HepG2 (cell line): ENCODE results near the gene AKAP1. TPM values are rescaled to one million over a fixed set of nuclear protein-coding genes. Genes with fewer than 3 reads are reported as not detected.

Source experiments
- CEBPG ChIP-seq: IDR thresholded peaks from 2 replicates; pipeline ENCODE4 v1.6.1; 2016
- CENPT ChIP-seq: sonication (generic); formaldehyde crosslinking; IDR thresholded peaks from 2 replicates; pipeline ENCODE4 v1.8.0; 2022; ENCODE audit warnings: low read depth, mild to moderate bottlenecking, moderate library complexity, missing genetic modification reagents
- ETV6 ChIP-seq: sonication (generic); formaldehyde crosslinking; conservative IDR thresholded peaks from 2 replicates; pipeline ENCODE4 v1.4.0; 2020; ENCODE audit warnings: missing genetic modification reagents
- KDM6A ChIP-seq: IDR thresholded peaks from 2 replicates; pipeline ENCODE4 v1.6.1; 2016; ENCODE audit warnings: low read depth
- MXI1 ChIP-seq: IDR thresholded peaks from 3 replicates; pipeline ENCODE4 v1.6.1; 2012; ENCODE audit warnings: low read depth, low read length, inconsistent platforms, borderline replicate concordance
- PAWR ChIP-seq: sonication (generic); formaldehyde crosslinking; IDR thresholded peaks from 2 replicates; pipeline ENCODE4 v1.4.0; 2020; ENCODE audit warnings: missing genetic modification reagents, mild to moderate bottlenecking, borderline replicate concordance
- PHF20 ChIP-seq: sonication (generic); formaldehyde crosslinking; IDR thresholded peaks from 2 replicates; pipeline ENCODE4 v1.5.0; 2020; ENCODE audit warnings: mild to moderate bottlenecking, missing genetic modification reagents
- RARA ChIP-seq: IDR thresholded peaks from 2 replicates; pipeline ENCODE4 v1.6.1; 2016; ENCODE audit warnings: missing genetic modification reagents, missing compliant biosample characterization
- RCOR2 ChIP-seq: IDR thresholded peaks from 2 replicates; pipeline ENCODE4 v1.6.1; 2016; ENCODE audit warnings: missing biosample characterization, missing genetic modification reagents
- SNRNP70 ChIP-seq: fragments of 200-400 bp; formaldehyde crosslinking; IDR thresholded peaks from 2 replicates; pipeline ENCODE4 v1.6.1; 2017; ENCODE audit warnings: mild to moderate bottlenecking, low read depth, low read length, moderate library complexity
- SOX13 ChIP-seq, 3 experiments: fragments of 450-650 bp in 1 of 3; sonication (generic) in 1 of 3; formaldehyde crosslinking in 1 of 3; IDR thresholded peaks in 2 of 3; conservative IDR thresholded peaks in 1 of 3; 2 replicates each; pipeline versions ENCODE4 v1.5.0 to v1.6.1; 2016 to 2020; ENCODE audit warnings: antibody characterized with exemption in 1 of 3, mild to moderate bottlenecking in 1 of 3, missing compliant biosample characterization in 1 of 3, missing genetic modification reagents in 1 of 3, moderate library complexity in 1 of 3
- U2AF2 ChIP-seq: fragments of 200-400 bp; formaldehyde crosslinking; IDR thresholded peaks from 2 replicates; pipeline ENCODE4 v1.6.1; 2017; ENCODE audit warnings: low read depth, mild to moderate bottlenecking, low read length
- YY1 ChIP-seq: IDR thresholded peaks from 2 replicates; pipeline ENCODE4 v1.6.1; 2011; ENCODE audit warnings: low read length, low read depth, moderate library complexity, mild to moderate bottlenecking; ENCODE audit not compliant: insufficient read depth, insufficient replicate concordance
- ZBTB7A ChIP-seq: sonication (generic); formaldehyde crosslinking; IDR thresholded peaks from 2 replicates; pipeline ENCODE4 v1.8.0; 2022; ENCODE audit warnings: mild to moderate bottlenecking, missing genetic modification reagents
- ZKSCAN5 ChIP-seq: sonication (generic); formaldehyde crosslinking; IDR thresholded peaks from 2 replicates; pipeline ENCODE4 v1.5.1; 2020; ENCODE audit warnings: mild to moderate bottlenecking, missing genetic modification reagents
- ZNF207 ChIP-seq: fragments of 450-650 bp; IDR thresholded peaks from 2 replicates; pipeline ENCODE4 v1.6.1; 2016; ENCODE audit warnings: antibody characterized with exemption, borderline replicate concordance
- ZNF230 ChIP-seq: sonication (generic); formaldehyde crosslinking; IDR thresholded peaks from 2 replicates; pipeline ENCODE4 v1.4.0; 2020; ENCODE audit warnings: mild to moderate bottlenecking, missing genetic modification reagents
- ZNF432 ChIP-seq: sonication (generic); formaldehyde crosslinking; IDR thresholded peaks from 2 replicates; pipeline ENCODE4 v1.5.0; 2020; ENCODE audit warnings: missing genetic modification reagents, mild to moderate bottlenecking, borderline replicate concordance
- ZNF678 ChIP-seq: sonication (generic); formaldehyde crosslinking; IDR thresholded peaks from 2 replicates; pipeline ENCODE4 v1.4.0; 2020; ENCODE audit warnings: mild to moderate bottlenecking, missing genetic modification reagents
- ZNF780A ChIP-seq: sonication (generic); formaldehyde crosslinking; IDR thresholded peaks from 2 replicates; pipeline ENCODE4 v1.8.0; 2022; ENCODE audit warnings: mild to moderate bottlenecking, missing genetic modification reagents, moderate library complexity
- polyA plus RNA-seq, 8 experiments: library from polyadenylated mRNA; depleted of rRNA in 3 of 8; stranded (reverse) in 7 of 8; unstranded in 1 of 8; fragments of >200 nt; fragmentation: Illumina TruSeq in 4 of 8; extraction: Trizol in 4 of 8; gene quantifications; 2 replicates each; pipeline versions ENCODE4 v1.2.1 to v1.2.3, GENCODE V29; 2011 to 2016; ENCODE audit warnings: low read depth in 4 of 8, missing spikeins in 1 of 8, mixed read lengths in 1 of 8; ENCODE audit not compliant: insufficient read depth in 1 of 8
- total RNA-seq, 5 experiments: library from RNA; depleted of rRNA; stranded (reverse); fragments of >200 nt; fragmentation: Illumina TruSeq; extraction: Trizol; gene quantifications; 2 replicates each; pipeline ENCODE4 v1.2.3, GENCODE V29; 2016; ENCODE audit warnings: low read depth in 1 of 5
- TF ChIP-seq, protein P1 (sequence below): sonication (generic); formaldehyde crosslinking; IDR thresholded peaks from 2 replicates; pipeline ENCODE4 v1.4.0; 2020; ENCODE audit warnings: mild to moderate bottlenecking, missing genetic modification reagents
- TF ChIP-seq, protein P2 (sequence below): sonication (generic); formaldehyde crosslinking; IDR thresholded peaks from 2 replicates; pipeline ENCODE4 v1.8.1; 2023; ENCODE audit warnings: mild to moderate bottlenecking, inconsistent platforms, moderate library complexity, missing genetic modification reagents, borderline replicate concordance
- TF ChIP-seq, protein P3 (sequence below): sonication (generic); formaldehyde crosslinking; conservative IDR thresholded peaks from 2 replicates; pipeline ENCODE4 v1.4.0; 2020; ENCODE audit warnings: missing genetic modification reagents
- TF ChIP-seq, protein P4 (sequence below): sonication (generic); formaldehyde crosslinking; IDR thresholded peaks from 2 replicates; pipeline ENCODE4 v1.4.0; 2020; ENCODE audit warnings: missing genetic modification reagents, mild to moderate bottlenecking, borderline replicate concordance

The AKAP1 gene
- total and polyA plus RNA-seq, 2 of the 13 experiments (the other 11 are each of a cell fraction or from before 2014, with no cell fraction given) = 101 to 131 TPM

DNA sequence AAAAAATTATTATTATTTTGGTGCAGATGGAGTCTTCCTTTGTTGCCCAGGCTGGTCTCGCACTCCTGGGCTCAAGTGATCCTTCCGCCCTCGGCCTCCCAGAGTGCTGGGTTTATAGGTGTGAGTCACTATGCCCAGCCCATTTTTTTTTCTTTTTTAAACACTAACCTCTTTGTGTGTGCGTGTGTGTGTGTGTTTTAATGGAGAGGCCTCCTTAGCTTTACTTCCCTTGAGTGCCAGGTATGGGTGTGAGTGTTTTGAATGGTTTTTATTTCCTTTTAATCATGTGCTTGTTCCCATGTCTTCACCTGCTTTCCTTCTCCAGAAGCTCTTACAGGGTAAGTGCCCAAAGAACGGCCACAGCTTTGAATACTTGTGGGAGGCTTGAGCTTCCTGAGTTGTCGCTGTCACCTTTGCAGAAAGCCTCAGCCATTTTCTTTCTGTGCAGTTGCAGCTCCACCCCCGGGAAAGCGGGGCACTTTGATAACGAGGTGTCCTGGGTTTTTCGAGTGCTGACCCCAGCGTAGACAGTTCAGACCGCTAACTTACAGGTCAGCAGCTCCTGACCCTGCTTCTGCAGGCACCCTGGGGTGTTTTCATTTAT is 22.6 kb downstream of the AKAP1 start (continued):
- TF ChIP-seq, protein P1, sequence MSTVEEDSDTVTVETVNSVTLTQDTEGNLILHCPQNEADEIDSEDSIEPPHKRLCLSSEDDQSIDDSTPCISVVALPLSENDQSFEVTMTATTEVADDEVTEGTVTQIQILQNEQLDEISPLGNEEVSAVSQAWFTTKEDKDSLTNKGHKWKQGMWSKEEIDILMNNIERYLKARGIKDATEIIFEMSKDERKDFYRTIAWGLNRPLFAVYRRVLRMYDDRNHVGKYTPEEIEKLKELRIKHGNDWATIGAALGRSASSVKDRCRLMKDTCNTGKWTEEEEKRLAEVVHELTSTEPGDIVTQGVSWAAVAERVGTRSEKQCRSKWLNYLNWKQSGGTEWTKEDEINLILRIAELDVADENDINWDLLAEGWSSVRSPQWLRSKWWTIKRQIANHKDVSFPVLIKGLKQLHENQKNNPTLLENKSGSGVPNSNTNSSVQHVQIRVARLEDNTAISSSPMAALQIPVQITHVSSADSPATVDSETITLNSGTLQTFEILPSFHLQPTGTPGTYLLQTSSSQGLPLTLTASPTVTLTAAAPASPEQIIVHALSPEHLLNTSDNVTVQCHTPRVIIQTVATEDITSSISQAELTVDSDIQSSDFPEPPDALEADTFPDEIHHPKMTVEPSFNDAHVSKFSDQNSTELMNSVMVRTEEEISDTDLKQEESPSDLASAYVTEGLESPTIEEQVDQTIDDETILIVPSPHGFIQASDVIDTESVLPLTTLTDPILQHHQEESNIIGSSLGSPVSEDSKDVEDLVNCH = no peak
- TF ChIP-seq ZBTB7A (no peak), RARA (CRISPR knock-in tag) (peak; percentile 52), CENPT (CRISPR knock-in tag) (no peak), YY1 (no peak), ZNF432 (CRISPR knock-in tag) (no peak), SOX13 (IDR thresholded peaks at IDR 0.05) (no peak), SOX13 (CRISPR knock-in tag; conservative IDR thresholded peaks at IDR 0.05 in 1 of 2, IDR thresholded peaks at IDR 0.05 in 1 of 2) (no peak; a peak in 1 of 4 replicates), ZNF780A (no peak), ZNF207 (no peak), RCOR2 (CRISPR knock-in tag) (no peak), ETV6 (CRISPR knock-in tag) (no peak), PAWR (CRISPR knock-in tag) (no peak), ZNF678 (CRISPR knock-in tag) (no peak), SNRNP70 (no peak), CEBPG (CRISPR knock-in tag) (no peak), PHF20 (no peak), ZNF230 (CRISPR knock-in tag) (no peak), ZKSCAN5 (no peak), KDM6A (CRISPR knock-in tag) (no peak), U2AF2 (no peak), MXI1 (no peak)
- TF ChIP-seq, protein P2, sequence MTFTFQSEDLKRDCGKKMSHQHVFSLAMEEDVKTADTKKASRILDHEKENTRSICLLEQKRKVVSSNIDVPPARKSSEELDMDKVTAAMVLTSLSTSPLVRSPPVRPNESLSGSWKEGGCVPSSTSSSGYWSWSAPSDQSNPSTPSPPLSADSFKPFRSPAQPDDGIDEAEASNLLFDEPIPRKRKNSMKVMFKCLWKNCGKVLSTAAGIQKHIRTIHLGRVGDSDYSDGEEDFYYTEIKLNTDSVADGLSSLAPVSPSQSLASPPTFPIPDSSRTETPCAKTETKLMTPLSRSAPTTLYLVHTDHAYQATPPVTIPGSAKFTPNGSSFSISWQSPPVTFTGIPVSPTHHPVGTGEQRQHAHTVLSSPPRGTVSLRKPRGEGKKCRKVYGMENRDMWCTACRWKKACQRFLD (CRISPR knock-in tag) = no peak
- TF ChIP-seq, protein P3, sequence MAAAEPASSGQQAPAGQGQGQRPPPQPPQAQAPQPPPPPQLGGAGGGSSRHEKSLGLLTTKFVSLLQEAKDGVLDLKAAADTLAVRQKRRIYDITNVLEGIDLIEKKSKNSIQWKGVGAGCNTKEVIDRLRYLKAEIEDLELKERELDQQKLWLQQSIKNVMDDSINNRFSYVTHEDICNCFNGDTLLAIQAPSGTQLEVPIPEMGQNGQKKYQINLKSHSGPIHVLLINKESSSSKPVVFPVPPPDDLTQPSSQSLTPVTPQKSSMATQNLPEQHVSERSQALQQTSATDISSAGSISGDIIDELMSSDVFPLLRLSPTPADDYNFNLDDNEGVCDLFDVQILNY (CRISPR knock-in tag) = no peak
- TF ChIP-seq, protein P4, sequence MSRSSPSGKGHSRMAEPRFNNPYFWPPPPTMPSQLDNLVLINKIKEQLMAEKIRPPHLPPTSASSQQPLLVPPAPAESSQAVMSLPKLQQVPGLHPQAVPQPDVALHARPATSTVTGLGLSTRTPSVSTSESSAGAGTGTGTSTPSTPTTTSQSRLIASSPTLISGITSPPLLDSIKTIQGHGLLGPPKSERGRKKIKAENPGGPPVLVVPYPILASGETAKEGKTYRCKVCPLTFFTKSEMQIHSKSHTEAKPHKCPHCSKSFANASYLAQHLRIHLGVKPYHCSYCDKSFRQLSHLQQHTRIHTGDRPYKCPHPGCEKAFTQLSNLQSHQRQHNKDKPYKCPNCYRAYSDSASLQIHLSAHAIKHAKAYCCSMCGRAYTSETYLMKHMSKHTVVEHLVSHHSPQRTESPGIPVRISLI = peak; percentile 75; the same call in 1 of the 2 replicates
